Heart right ventricle (tissue), 16 donors: ENCODE results near the gene ENPP7. TPM values are rescaled to one million over a fixed set of nuclear protein-coding genes. Genes with fewer than 3 reads are reported as not detected.

Experiments
- ATAC-seq, 8 donors: fragments of 200-7000 bp; cut with Tn5 transposase; one replicate each; pipeline ENCODE4 v1.9.1; 2020; ENCODE audit warnings: mild to moderate bottlenecking in 8 of 8, moderate library complexity in 8 of 8, moderate number of reproducible peaks in 1 of 8
- DNase-seq, 2 donors: peaks; one replicate each; pipeline ENCODE4 v3.0.0-alpha.2; 2020
- H3K27ac ChIP-seq, 10 donors: fragments of 200-600 bp; sonication (generic) in 2 of 10; one replicate each; pipeline versions ENCODE4 v1.5.0 to v1.8.0; 2020 to 2022; ENCODE audit warnings: mild to moderate bottlenecking in 3 of 10
- H3K27me3 ChIP-seq, 7 donors: fragments of 200-600 bp; one replicate each; pipeline ENCODE4 v1.8.0; 2021 to 2022; ENCODE audit warnings: mild to moderate bottlenecking in 2 of 7
- H3K36me3 ChIP-seq, 9 donors: fragments of 200-600 bp; sonication (generic) in 1 of 9; one replicate each; pipeline versions ENCODE4 v1.5.0 to v1.8.0; 2020 to 2022; ENCODE audit warnings: mild to moderate bottlenecking in 2 of 9
- H3K4me1 ChIP-seq, 9 donors: fragments of 200-600 bp; sonication (generic) in 1 of 9; one replicate each; pipeline versions ENCODE4 v1.5.0 to v1.8.0; 2020 to 2022; ENCODE audit warnings: mild to moderate bottlenecking in 4 of 9
- H3K4me3 ChIP-seq, 10 donors: fragments of 200-600 bp; sonication (generic) in 2 of 10; one replicate each; pipeline versions ENCODE4 v1.5.0 to v1.8.0; 2020 to 2022; ENCODE audit warnings: mild to moderate bottlenecking in 7 of 10, moderate library complexity in 2 of 10
- H3K9me3 ChIP-seq, 11 donors: fragments of 200-600 bp in 10 of 11; sonication (generic) in 2 of 11; one replicate each; pipeline versions ENCODE4 v1.5.0 to v1.8.0; 2013 to 2022; ENCODE audit warnings: mild to moderate bottlenecking in 2 of 11, control low read depth in 1 of 11, moderate library complexity in 1 of 11
- WGBS, 2 donors: extraction: QIAGEN DNeasy Blood & Tissue Kit; methylation state at CpG; one replicate each; pipeline ENCODE4 v1.1.7; 2013; ENCODE audit warnings: inconsistent platforms in 1 of 2; 5-methylcytosine and 5-hydroxymethylcytosine counted together
- intact Hi-C, 10 donors: fragments of 100-400 bp; cut with DNase I; formaldehyde crosslinking; loops; one replicate each; pipeline versions ENCODE4 v1.11.1 to v1.14.2; 2022
- polyA plus RNA-seq, 2 donors: library from polyadenylated mRNA; stranded (reverse); fragments of 200-250 nt; gene quantifications; one replicate each; pipeline ENCODE4 v1.2.3, GENCODE V29; 2013
- total RNA-seq, 10 donors: library from RNA; stranded (reverse); fragmentation: NEBNext Ultra II Directional in 3 of 10; extraction: Animal tissue kit (Norgen Biotek cat#: 25700) in 3 of 10; gene quantifications; one replicate each; pipeline versions ENCODE4 v1.2.1 to v1.2.4, GENCODE V29; 2021 to 2023
- TF ChIP-seq, protein P1 (sequence below), 9 donors: fragments of 200-600 bp; sonication (generic) in 2 of 9; IDR thresholded peaks; one replicate each; pipeline versions ENCODE4 v1.5.0 to v1.8.0; 2021 to 2022; ENCODE audit warnings: antibody characterized with exemption in 9 of 9, mild to moderate bottlenecking in 5 of 9, moderate library complexity in 1 of 9
- donor health status: Arrhythmogenic right ventricular cardiomyopathy.
- donor health status: ischemic (EF 13 %, LVEDD 7.1; RV severe dilation, severe dysfunction).
- donor health status: healthy with polysubstance abuse.
- donor health status: DM: no; HTN: yes; CAD: no.
- donor health status: DM: no; HTN: no; CAD: no.
- donor health status: ischemic (EF 25% LVEDD 6.9; RV normal size, moderate dysfunction).
- donor health status: ischemic (EF 25% LVEDD 5.7; RV mildly dilated, moderate dysfunction).
- donor health status: healthy.
- donor health status: DM: yes; HTN: yes; CAD: no.
- donor health status: Ischemic cardiomyopathy.
- donor health status: ischemic (EF 35%, LVEDD 5.7; RV mildly dilated, moderate dysfunction).
- donor health status: nonischemic (EF 11% LVEDD 7.7; RV severe dilation, severe dysfunction).
- donor health status: DM: yes; HTN: yes; CAD: no.
- donor health status: PGD.
- donor health status: ischemic (EF 29% LVEDD 5.4; RV normal size, mild dysfunction).
- donor health status: nonischemic (EF 23%, LVEDD 6.1; RV moderate dilation, normal function).

The ENPP7 gene
- total and polyA plus RNA-seq, 12 donors, result not detected

GRCh38 chr17:79757140-79757745 is 26.5 kb downstream of the ENPP7 start:
- TF ChIP-seq, protein P1, sequence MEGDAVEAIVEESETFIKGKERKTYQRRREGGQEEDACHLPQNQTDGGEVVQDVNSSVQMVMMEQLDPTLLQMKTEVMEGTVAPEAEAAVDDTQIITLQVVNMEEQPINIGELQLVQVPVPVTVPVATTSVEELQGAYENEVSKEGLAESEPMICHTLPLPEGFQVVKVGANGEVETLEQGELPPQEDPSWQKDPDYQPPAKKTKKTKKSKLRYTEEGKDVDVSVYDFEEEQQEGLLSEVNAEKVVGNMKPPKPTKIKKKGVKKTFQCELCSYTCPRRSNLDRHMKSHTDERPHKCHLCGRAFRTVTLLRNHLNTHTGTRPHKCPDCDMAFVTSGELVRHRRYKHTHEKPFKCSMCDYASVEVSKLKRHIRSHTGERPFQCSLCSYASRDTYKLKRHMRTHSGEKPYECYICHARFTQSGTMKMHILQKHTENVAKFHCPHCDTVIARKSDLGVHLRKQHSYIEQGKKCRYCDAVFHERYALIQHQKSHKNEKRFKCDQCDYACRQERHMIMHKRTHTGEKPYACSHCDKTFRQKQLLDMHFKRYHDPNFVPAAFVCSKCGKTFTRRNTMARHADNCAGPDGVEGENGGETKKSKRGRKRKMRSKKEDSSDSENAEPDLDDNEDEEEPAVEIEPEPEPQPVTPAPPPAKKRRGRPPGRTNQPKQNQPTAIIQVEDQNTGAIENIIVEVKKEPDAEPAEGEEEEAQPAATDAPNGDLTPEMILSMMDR (IDR thresholded peaks at IDR 0.05), result no peak
- whole genome bisulfite sequencing, 2 donors, result 91 to 95% methylated on average over 15 of the region's 15 CpGs
- Histone ChIP-seq H3K9me3 (no peaks in the 10 kb centered on the region), H3K27me3 (peaks cover 0 to 45% (median 37%) of the 10 kb centered on the region in 7 donors), H3K4me3 (no peak overlapping the region), H3K36me3 (no peaks in the 10 kb centered on the region), H3K27ac (no peak overlapping the region), H3K4me1 (no peaks in the 10 kb centered on the region)
- intact Hi-C loops, result no loop called here
- DNase-seq (no peak), ATAC-seq (no peak)

GRCh38 chr17:79758271-79758670 is 27.5 kb downstream of the ENPP7 start:
- H3K4me1 ChIP-seq, result no peaks in the 10 kb centered on the region
- H3K27me3 ChIP-seq, result peaks cover 0 to 35% (median 29%) of the 10 kb centered on the region in 7 donors
- no peak overlapping the region for H3K27ac ChIP-seq
- DNase-seq, result no peak
- 90 to 92% methylated on average over 6 of the region's 6 CpGs for WGBS, 2 donors
- ATAC-seq, result no peak
- TF ChIP-seq, protein P1 (IDR thresholded peaks at IDR 0.05), result no peak
- H3K36me3 ChIP-seq, result no peaks in the 10 kb centered on the region
- no peak overlapping the region for H3K4me3 ChIP-seq
- intact Hi-C loops, result no loop called here
- no peaks in the 10 kb centered on the region for H3K9me3 ChIP-seq

DNA sequence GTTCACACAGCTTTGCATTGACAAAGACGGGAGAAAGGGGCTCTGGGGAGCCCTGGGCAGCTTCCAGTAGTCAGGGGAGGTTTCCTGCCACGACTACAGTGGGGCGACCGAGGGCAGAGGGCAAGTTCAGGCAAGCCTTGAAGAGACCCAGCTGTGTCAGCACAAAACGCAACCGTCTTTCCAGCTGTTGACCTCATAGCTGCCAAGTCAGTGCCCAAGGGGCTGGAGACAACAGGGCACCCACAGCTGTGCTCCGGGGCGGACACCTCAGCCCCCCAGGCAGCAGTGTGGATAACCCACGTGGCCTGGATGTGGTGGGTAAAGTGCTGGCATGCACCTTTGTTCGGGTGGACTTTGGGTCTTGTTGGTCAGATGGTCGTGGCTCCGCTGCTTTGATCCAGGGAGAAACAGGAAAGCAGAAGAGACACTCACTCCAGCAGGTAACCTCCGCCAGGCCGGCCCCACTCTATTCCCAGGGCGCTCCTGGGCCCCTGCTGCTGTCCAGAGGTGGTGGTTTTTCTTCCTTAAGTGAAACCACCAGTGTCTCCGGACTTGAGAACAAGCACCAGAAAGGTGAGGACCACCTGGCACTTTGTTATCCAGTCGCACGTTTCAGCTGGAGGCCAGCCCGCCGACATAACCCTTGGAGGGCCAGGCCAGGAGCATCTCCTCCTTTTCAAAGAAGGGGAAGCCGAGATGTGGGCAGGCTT is 29.6 kb downstream of the ENPP7 start:
- Histone ChIP-seq H3K36me3 (no peaks in the 10 kb centered on the region), H3K9me3 (no peaks in the 10 kb centered on the region), H3K4me1 (no peaks in the 10 kb centered on the region), H3K4me3 (no peak overlapping the region), H3K27ac (no peak overlapping the region), H3K27me3 (peaks cover 0 to 24% (median 10%) of the 10 kb centered on the region in 7 donors)
- ATAC-seq (no peak), DNase-seq (no peak)
- TF ChIP-seq, protein P1 (IDR thresholded peaks at IDR 0.05), result no peak
- WGBS, 2 donors, result 80 to 87% methylated on average over 21 of the region's 21 CpGs
- intact Hi-C loops, result no loop called here

- 81 to 83% methylated on average over 16 to 19 of the region's 19 CpGs for WGBS, 2 donors
- Histone ChIP-seq H3K4me1 (no peaks in the 10 kb centered on the region), H3K9me3 (no peaks in the 10 kb centered on the region), H3K36me3 (no peaks in the 10 kb centered on the region), H3K27ac (no peak overlapping the region), H3K27me3 (peaks cover 0 to 17% (median 9%) of the 10 kb centered on the region in 7 donors), H3K4me3 (no peak overlapping the region)
- intact Hi-C loops, result no loop called here
- no peak for ATAC-seq
- DNase-seq, result no peak
- TF ChIP-seq, protein P1 (IDR thresholded peaks at IDR 0.05), result no peak
Measured at GRCh38 chr17:79761894-79762589, 31.3 kb downstream of the ENPP7 start.
